Measurements from ENCODE around the gene TCEA2. TPM values are rescaled to one million over a fixed set of nuclear protein-coding genes. Genes with fewer than 3 reads are reported as not detected.

The TCEA2 gene
- total RNA-seq, 1 donor from 2014 or later = 73.1 TPM

DNA sequence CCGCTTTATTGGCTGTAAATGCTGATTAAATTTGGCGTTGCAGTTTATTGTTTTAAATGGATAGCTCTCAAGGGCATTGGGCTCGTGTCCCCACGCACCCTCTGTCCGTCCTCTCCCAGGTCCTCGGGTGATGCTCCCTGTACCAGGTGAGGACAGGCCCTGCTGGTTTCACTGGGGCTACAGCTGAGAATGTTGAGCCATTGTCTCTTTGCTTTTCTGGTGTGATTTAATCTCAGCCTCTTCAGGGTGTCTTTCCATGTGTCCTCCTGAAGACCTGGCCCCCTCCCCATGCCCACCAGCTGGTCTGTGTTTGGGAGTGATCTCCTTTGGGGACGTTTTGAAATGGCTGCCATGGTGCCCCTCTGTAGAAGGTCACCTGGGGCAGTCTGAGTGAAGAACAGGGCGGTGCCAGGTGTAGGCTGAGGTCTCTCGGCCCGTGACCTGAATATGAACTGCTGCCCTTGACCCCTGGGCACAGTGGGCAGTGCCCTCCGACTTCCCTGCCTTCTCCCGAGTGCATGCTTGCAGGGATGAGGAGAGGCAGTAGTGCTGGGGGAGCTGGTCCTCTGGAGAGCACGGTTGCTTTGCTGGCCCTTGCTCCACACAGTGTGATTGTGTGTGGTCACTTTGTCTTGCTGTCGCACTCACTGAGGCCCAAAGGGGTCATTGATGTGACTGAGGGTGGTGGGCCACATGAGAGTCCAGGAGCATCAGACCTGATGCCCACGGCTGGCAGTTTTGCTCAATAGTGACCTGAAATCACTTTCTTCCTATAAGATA, 39.4 kb upstream of the TCEA2 start:
- H3K4me3 Mint-ChIP-seq (ENCODE audit: unreplicated experiment) = no peak overlapping the region

GRCh38 chr20:64024141-64024990, 38.6 kb upstream of the TCEA2 start:
- no peaks in the 10 kb centered on the region for H3K9me3 Mint-ChIP-seq (ENCODE audit: unreplicated experiment)
- H3K36me3 Mint-ChIP-seq (ENCODE audit: unreplicated experiment) = peaks cover 41% of the 10 kb centered on the region
- no peaks in the 10 kb centered on the region for H3K27me3 Mint-ChIP-seq (ENCODE audit: unreplicated experiment)
- TF ChIP-seq CTCF (IDR thresholded peaks at IDR 0.05) = no peak
- H3K4me1 Mint-ChIP-seq (ENCODE audit: unreplicated experiment) = no peaks in the 10 kb centered on the region
- no peak overlapping the region for H3K4me3 Mint-ChIP-seq (ENCODE audit: unreplicated experiment)
- H3K27ac Mint-ChIP-seq (ENCODE audit: unreplicated experiment) = no peak overlapping the region
- no peak for DNase-seq (ENCODE audit: extremely low spot score, unreplicated experiment)

More for the DNA sequence above, 39.4 kb upstream of the TCEA2 start:
- Mint-ChIP-seq H3K36me3 (ENCODE audit: unreplicated experiment) (peaks cover 47% of the 10 kb centered on the region), H3K27ac (ENCODE audit: unreplicated experiment) (no peak overlapping the region), H3K9me3 (ENCODE audit: unreplicated experiment) (no peaks in the 10 kb centered on the region), H3K27me3 (ENCODE audit: unreplicated experiment) (no peaks in the 10 kb centered on the region), H3K4me1 (ENCODE audit: unreplicated experiment) (no peaks in the 10 kb centered on the region)
- no peak for DNase-seq (ENCODE audit: extremely low spot score, unreplicated experiment)
- TF ChIP-seq CTCF (IDR thresholded peaks at IDR 0.05) = no peak

DNA sequence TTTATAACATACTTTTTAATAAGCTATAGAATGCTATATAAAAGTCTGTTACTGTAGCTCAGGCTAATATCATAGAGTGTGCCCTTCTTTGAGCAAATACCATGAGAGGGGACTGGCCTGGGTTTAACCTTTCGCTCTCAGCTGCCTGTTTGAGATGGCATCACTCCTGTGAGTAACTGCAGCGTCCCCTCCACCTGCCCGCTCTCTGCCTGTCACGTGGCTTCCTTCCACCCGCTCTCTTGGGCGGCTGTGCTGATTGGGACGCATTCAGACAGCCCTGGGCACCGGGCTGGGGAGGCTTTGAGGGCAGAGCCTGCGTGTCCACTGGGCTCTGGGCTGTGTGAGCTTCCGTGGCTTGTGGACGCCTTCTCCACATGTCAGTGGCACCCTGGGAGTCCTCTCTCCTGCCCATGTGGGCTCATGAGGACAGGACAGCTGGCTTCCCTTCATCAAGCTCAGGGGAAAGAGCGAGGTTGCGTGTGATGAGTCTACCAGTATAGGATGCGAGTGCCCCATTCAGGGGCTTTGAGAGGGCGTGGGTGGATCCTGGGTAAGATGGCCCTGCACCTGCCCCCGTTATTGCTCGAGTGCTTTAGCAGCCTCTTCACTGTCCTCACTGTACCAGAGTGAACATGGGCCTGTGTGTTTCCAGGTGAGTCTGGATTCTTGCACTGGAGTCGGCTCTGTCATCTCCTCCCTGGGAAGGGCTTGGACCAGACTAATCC, 37.7 kb upstream of the TCEA2 start:
- H3K36me3 Mint-ChIP-seq (ENCODE audit: unreplicated experiment) = peaks cover 41% of the 10 kb centered on the region
- H3K27ac Mint-ChIP-seq (ENCODE audit: unreplicated experiment) = no peak overlapping the region
- TF ChIP-seq CTCF (IDR thresholded peaks at IDR 0.05) = no peak
- no peaks in the 10 kb centered on the region for H3K9me3 Mint-ChIP-seq (ENCODE audit: unreplicated experiment)
- no peak overlapping the region for H3K4me3 Mint-ChIP-seq (ENCODE audit: unreplicated experiment)
- H3K4me1 Mint-ChIP-seq (ENCODE audit: unreplicated experiment) = no peaks in the 10 kb centered on the region
- no peaks in the 10 kb centered on the region for H3K27me3 Mint-ChIP-seq (ENCODE audit: unreplicated experiment)
- no peak for DNase-seq (ENCODE audit: extremely low spot score, unreplicated experiment)

DNA sequence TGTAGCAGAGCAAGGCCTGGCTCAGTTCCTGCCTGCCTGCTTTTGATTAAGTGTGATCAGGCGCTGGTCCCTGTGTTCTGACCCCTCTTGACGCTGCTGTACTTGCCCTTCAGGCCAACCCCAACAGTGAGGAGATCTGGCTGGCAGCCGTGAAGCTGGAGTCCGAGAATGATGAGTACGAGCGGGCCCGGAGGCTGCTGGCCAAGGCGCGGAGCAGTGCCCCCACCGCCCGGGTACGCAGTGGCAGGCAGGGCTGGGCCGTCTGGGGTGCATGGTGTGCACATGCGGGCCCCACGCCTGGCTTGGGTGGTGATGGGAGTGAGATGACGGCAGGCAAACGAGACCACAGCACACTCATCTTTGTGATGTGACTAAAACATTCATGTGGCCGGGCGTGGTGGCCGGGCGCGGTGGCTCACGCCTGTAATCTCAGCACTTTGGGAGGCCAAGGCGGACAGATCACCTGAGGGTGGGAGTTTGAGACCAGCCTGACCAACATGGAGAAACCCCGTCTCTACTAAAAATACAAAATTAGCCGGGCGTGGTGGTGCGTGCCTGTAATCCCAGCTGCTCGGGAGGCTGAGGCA, 37.1 kb upstream of the TCEA2 start:
- Mint-ChIP-seq H3K27ac (ENCODE audit: unreplicated experiment) (no peak overlapping the region), H3K36me3 (ENCODE audit: unreplicated experiment) (peaks cover 48% of the 10 kb centered on the region), H3K4me1 (ENCODE audit: unreplicated experiment) (no peaks in the 10 kb centered on the region), H3K9me3 (ENCODE audit: unreplicated experiment) (no peaks in the 10 kb centered on the region), H3K4me3 (ENCODE audit: unreplicated experiment) (no peak overlapping the region), H3K27me3 (ENCODE audit: unreplicated experiment) (no peaks in the 10 kb centered on the region)
- TF ChIP-seq CTCF (IDR thresholded peaks at IDR 0.05) = no peak
- no peak for DNase-seq (ENCODE audit: extremely low spot score, unreplicated experiment)
